Neural progenitor cell (in vitro differentiated cells): ENCODE results near the gene CD2AP.

Experiments used
- CTCF ChIP-seq: fragments of 200-600 bp; sonication (generic); IDR thresholded peaks from 2 replicates; pipeline ENCODE4 v1.5.1; 2017; ENCODE audit warnings: antibody characterized with exemption, mild to moderate bottlenecking
- EZH2 ChIP-seq: fragments of 200-600 bp; sonication (generic); IDR thresholded peaks from 2 replicates; pipeline ENCODE4 v1.6.1; 2017; ENCODE audit warnings: antibody characterized with exemption, mild to moderate bottlenecking, moderate library complexity
- EZH2phosphoT487 ChIP-seq: fragments of 200-600 bp; sonication (generic); IDR thresholded peaks from 2 replicates; pipeline ENCODE4 v1.6.1; 2017; ENCODE audit warnings: antibody characterized with exemption

DNA sequence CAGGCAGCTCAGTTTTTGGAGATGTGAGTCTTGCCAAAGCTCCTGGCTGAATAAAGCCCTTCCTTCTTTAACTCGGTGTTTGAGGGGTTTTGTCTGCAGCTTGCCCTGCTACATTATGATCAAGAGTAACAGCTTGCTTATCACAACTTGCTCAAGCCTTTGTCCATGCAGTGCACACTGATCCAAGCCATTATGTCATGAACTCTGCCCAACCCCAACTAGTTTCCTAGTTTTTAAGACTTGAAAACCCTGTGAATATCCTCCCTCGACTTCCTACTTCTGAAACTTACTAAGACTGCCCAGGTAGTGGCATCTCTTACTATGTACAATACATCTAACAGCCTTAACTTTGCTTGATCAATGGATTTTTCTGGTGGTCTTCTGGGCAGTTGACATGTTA is 170.4 kb downstream of the CD2AP start:
- TF ChIP-seq CTCF, result no peak
- no peak for TF ChIP-seq EZH2phosphoT487
- no peak for TF ChIP-seq EZH2
